Cerebellar cortex (tissue), 1 donor: ENCODE measurements around the gene MEIKIN.
"Not testable (repeated sequence)": the region's sequence is repeated elsewhere in the genome, so short reads cannot be mapped to it uniquely, and the experiment has no call there.

Source experiments
- DNase-seq: peaks from one replicate; pipeline ENCODE4 v3.0.0-alpha.2; 2015; ENCODE audit warnings: low spot score

Gene MEIKIN

DNA sequence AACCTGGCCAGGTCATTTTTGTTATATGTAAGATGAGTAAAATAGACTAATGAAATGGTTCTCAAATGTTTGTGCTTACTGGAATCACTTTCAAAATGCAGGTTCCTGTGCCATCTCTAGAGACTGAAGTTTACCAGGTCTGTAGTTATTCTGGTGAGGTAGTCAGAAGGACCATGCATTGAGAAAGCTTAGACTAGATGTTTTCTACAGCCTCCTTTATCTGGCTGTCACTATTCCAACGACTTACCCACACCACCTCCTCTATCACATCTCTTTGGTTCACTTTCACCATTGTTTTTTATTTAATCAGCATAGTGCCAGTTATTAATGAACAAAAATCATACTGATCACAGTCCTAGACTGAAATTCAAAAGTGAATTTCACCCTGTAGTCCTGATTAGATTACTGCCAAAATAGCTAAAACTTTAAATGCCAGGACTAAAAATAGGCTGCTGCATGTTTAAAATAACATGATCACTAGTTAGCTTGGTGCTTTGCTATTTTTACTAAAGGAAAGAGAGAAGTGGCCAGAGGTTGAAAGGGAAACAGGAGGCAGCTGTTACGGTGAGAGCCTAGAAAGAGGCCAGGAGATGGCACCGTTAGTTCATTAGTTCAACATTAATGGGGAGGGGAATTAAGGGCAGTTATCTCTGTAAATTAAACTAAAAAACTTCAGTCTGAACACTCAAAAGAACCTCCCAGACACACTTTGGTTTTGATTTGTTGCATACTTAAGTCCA is 134.8 kb downstream of the MEIKIN start:
- peak; percentile 21 for DNase-seq

- peak; percentile 98 for DNase-seq
Measured at GRCh38 chr5:131796793-131797693, 148.4 kb downstream of the MEIKIN start, which contains the start of gene FNIP1. Gene FNIP1 (minus strand): TSS chr5:131797017. CDS start chr5:131796921, 96 bp downstream.

- DNase-seq, result peak; percentile 56
Measured at GRCh38 chr5:131795879-131796792, 149.3 kb downstream of the MEIKIN start.

DNA sequence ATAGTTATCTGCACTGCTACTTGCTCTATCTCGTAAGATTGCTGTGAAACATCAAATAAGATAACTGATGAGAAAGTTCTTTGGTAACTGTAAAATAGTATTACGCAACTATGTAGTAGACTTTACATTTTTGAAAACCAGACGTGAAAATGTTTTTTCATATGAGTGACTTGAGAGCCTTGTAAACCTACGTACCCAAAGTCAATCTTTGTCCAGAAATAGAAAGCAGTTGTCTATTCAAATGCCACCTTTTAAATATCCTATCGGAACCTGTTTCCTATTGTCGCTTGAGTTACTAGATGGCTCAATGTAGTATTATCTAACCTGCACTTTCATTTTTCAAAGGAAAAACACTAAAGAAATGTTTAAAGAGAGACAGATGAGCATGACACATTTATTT is 150.2 kb downstream of the MEIKIN start:
- no peak for DNase-seq

- DNase-seq, result no peak
Measured at GRCh38 chr5:131794586-131794985, 150.9 kb downstream of the MEIKIN start.

GRCh38 chr5:131792896-131793295 is 152.6 kb downstream of the MEIKIN start:
- no peak for DNase-seq

GRCh38 chr5:131791866-131792265 is 153.6 kb downstream of the MEIKIN start:
- DNase-seq, result no peak

DNA sequence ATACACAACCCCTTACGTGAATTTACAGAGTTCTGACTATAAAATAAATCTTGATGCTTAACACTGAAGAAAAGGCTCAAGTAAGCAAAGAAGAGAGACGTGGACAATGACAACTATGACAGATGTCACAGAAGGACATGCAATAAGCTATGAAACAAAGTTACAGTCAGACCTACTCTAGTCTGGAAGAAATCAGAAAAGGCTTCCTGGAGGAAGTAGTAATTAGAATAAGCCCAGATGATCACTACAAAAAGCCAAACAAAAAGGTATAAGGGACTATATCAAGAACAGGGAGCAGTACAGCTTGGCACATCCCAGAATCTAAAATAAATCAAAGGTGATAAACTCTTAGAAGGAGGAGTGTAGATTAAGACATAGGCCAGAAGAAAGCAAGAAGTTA is 154.9 kb downstream of the MEIKIN start:
- no peak for DNase-seq

- no peak for DNase-seq
Measured at GRCh38 chr5:131789765-131790164, 155.7 kb downstream of the MEIKIN start.

DNA sequence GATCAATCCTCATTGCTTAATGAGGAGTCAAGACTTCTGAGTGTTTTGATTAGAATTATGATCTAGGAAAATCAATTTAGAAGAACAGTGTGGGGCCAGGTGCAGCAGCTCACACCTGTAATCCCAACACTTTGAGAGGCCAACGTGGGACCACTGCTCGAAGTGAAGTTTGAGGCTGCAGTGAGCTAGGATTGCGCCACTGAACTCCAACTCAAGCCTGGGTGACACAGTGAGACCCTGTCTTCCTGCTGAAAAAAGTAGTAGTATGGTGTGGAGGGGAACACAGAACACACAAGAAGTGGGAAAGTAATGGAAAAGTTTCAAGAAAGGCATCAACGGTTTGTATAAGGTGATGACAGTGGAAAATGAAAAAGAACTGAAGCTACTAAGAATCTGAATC is 157.7 kb downstream of the MEIKIN start:
- DNase-seq, result no peak

DNA sequence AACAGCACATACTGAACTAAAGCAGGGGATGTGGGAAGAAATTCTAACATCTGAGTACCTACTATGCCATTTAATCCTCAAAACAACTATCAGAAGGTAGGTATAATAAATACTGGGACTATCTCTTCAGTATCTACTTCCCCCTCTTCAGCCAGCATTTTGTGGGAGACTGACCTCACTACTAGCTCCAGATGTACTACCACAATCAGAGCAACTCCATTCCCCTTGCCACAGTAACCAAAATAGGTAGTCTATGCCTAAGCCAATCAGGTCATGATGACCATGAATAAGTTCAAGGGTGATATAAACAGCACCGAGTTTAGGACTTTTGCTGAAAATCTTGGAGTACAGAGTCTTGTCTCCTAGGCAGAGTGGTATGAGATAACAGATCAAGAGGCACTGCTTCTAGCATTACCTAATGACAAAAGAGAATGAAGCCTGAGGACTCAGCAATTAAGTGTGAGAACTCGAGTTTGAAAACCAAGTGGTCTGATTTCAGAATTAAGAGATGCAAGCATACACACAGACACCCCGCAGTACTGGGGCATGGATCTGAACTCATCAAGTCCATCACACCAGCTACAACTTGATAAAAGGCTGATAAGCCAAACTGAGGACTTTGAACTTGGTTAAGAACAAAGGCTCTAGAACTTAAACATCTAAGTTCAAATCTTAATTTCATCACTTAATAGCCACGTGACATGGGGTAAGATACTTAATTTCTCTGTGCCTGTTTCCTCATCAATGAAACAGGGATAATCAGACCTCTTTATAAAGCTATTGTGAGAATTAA is 158.4 kb downstream of the MEIKIN start:
- no peak for DNase-seq

DNA sequence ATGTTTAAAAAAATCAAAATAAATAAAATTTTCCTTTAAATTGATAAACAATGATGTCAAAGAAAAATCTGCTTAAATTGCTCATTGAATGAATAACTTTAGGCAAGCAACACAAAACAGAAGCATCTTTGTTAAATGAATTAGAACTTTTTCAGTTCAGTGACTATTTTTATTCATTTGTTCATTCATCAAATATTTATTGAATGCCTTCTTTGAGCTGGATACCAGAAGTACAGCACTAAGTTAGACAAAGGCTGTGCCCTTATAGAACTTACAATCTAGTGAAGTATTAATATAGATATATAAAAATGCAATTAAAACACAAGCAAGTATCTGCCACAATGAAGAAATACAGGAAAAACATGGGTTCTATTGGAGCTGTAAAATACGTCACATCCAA is 159.4 kb downstream of the MEIKIN start:
- DNase-seq, result no peak

GRCh38 chr5:131783874-131784273 is 161.6 kb downstream of the MEIKIN start:
- DNase-seq, result no peak

DNA sequence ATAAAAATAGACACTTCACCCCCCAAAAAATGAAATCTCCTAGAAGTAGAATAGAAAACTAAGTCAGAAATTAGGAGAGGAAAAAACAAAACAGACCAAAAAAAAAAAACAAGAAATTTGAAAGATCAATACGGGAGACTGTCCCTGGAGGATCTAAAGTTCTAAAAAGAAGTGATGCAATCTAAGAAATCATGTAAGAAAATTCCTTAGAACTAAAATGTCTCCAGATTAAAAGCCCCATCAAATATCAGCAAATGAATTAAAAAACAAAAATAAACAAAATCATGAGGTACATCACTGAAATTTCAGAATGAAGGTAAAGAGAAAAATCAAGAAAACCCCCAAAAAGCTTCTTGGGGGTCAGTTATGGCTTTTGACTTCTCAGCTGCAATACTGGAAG is 162.1 kb downstream of the MEIKIN start:
- no peak for DNase-seq

DNA sequence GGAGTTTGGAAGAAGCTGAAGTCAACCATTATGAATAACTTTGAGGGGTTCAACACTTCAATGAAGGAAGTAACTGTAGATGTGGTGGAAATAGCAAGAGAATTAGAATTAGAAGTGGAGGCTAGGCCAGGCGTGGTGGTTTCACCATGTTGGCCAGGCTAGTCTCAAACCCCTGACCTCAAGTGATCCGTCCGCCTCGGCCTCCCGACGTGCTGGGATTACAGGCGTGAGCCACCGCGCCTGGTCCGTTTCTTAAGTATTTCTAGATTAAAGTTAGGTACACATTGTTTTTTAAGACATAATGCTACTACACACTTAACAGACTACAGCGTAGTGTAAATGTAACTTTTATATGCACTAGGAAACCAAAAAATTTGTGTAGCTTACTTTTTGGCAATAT is 162.7 kb downstream of the MEIKIN start:
- no peak for DNase-seq

DNA sequence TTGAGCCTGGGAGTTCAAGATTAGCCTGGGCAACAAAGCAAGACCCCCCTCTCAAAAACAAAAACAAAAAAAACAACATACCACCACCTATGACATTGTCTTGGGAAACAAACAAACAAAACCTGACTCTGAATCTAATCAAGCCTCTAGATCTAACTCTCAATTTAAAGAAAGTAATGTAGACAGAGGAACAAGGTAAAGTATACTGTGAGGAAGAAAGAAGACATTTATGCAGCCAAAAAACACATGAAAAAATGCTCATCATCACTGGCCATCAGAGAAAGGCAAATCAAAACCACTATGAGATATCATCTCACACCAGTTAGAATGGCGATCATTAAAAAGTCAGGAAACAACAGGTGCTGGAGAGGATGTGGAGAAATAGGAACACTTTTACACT is 167.3 kb downstream of the MEIKIN start:
- DNase-seq, result not testable (repeated sequence)

GRCh38 chr5:131776450-131776849 is 169.0 kb downstream of the MEIKIN start:
- no peak for DNase-seq

DNA sequence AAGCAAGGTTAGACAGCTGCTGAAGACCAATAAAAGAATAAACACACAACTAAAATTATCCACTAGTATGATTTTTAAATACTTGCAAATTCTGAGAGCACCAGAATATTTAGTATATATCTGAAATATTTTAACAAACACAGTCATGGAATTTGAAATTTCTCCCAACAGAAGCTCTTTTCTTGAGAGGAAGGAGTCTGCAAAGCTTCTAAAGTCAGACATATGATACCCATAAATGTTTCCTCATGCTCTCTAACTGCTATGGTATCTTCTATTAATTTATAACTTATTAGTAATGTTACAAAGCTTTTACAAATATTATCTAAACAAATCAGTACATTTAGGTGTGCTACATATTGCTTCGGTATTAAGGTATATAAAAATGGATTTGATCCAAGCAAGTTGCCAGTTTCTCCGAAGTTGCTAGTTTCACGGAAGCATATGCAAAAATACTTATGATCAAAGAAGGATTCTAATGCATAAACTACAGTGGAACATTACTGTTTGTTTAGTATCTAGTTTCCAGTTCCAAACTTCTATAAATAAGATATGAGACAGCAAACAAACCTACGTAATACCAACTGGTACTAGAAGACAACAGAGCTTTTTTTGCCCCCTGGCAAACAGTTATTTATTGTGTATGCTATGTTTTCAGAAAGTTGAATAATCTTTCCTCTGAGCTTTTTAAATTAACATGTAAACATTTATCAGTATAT is 170.7 kb downstream of the MEIKIN start:
- DNase-seq, result no peak

DNA sequence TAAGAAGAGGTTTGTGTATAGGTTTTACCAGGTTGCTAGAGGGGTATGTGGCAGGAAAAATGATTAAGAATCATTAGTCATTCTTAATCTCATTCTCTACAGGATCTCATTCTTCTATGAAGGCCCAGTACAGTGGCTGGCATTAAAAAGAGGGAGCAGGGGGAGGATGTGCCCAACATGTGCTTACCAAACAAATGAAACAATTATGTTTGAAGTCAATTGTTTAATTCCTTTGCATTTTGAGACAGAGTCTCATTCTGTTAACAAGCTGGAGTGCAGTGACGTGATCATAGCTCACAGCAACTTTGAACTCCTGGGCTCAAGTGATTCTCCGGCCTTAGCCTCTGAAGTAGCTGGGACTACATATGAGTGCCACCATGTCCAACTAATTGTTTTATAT is 171.7 kb downstream of the MEIKIN start:
- no peak for DNase-seq

DNA sequence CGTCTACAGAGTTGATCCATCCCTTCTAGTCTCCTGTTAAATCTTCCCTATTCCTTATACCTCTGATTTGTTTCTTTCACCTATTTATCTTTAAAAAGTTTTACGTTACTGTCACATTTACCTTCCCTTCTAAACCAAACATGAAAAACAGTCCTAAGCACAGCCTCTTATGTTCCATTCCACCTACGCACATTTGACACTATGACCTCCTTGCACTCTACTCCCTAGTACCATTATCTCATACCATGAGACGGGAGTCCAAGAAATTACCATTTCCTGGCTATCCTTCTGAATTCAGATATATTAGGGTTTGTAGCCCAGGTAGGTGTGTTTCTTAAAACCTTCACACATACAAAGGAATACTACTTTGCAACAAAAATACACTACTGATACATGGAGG is 173.8 kb downstream of the MEIKIN start:
- DNase-seq, result no peak

- no peak for DNase-seq
Measured at GRCh38 chr5:131769961-131770360, 175.5 kb downstream of the MEIKIN start.
